CD8-positive, alpha-beta memory T cell (primary cell): Measurements from ENCODE around the gene EFCAB6. TPM values are rescaled to one million over a fixed set of nuclear protein-coding genes. Genes with fewer than 3 reads are reported as not detected.
A peak's percentile ranks its signal among the peaks of the same experiment; 100 is the strongest.

Experiments
- CTCF ChIA-PET: fragments of 350-600 bp; sonication (Branson Sonifier 250); formaldehyde crosslinking; loops from one replicate; lab custom pipeline; 2021; ENCODE audit warnings: antibody characterized with exemption; lab: Charles Lee
- POLR2A ChIA-PET: fragments of 350-600 bp; sonication (Branson Sonifier 250); formaldehyde crosslinking; loops from one replicate; lab custom pipeline; 2021; ENCODE audit warnings: antibody characterized with exemption; lab: Charles Lee
- DNase-seq, 5 donors: peaks; one replicate each; pipeline versions ENCODE4 v3.0.0 to v3.0.0-alpha.2; 2020 to 2022; ENCODE audit warnings: mixed read lengths in 1 of 5
- H3K27ac ChIP-seq: one replicate; pipeline ENCODE4 v1.7.0; 2013; ENCODE audit warnings: low read depth, mild to moderate bottlenecking, low read length, moderate library complexity
- H3K27me3 ChIP-seq: 2 replicates; pipeline ENCODE4 v1.7.0; 2013; ENCODE audit warnings: low read length, mild to moderate bottlenecking; ENCODE audit not compliant: insufficient read depth, poor library complexity, severe bottlenecking
- H3K36me3 ChIP-seq: 2 replicates; pipeline ENCODE4 v1.7.0; 2013; ENCODE audit warnings: mild to moderate bottlenecking, low read length, moderate library complexity; ENCODE audit not compliant: insufficient read depth
- H3K4me1 ChIP-seq: 2 replicates; pipeline ENCODE4 v1.7.0; 2013; ENCODE audit warnings: mild to moderate bottlenecking, low read length, moderate library complexity; ENCODE audit not compliant: insufficient read depth
- H3K4me3 ChIP-seq: 2 replicates; pipeline ENCODE4 v1.7.0; 2013; ENCODE audit warnings: mild to moderate bottlenecking, low read length
- H3K9me3 ChIP-seq: 2 replicates; pipeline ENCODE4 v1.7.0; 2013; ENCODE audit warnings: mild to moderate bottlenecking, low read length
- H3K27ac Mint-ChIP-seq, 8 donors: one replicate each; pipeline ENCODE4 v1.8.0; 2020 to 2021; ENCODE audit warnings: mixed read lengths in 8 of 8, mild to moderate bottlenecking in 6 of 8, inconsistent platforms in 3 of 8, moderate library complexity in 3 of 8
- H3K27me3 Mint-ChIP-seq, 2 donors: one replicate each; pipeline ENCODE4 v1.8.0; 2020 to 2021; ENCODE audit warnings: mixed read lengths in 2 of 2, mild to moderate bottlenecking in 1 of 2, moderate library complexity in 1 of 2
- H3K36me3 Mint-ChIP-seq, 3 donors: one replicate each; pipeline ENCODE4 v1.8.0; 2020 to 2021; ENCODE audit warnings: mixed read lengths in 3 of 3, inconsistent platforms in 1 of 3, mild to moderate bottlenecking in 1 of 3
- H3K4me1 Mint-ChIP-seq, 3 donors: one replicate each; pipeline ENCODE4 v1.8.0; 2020 to 2021; ENCODE audit warnings: mixed read lengths in 3 of 3, inconsistent platforms in 1 of 3, mild to moderate bottlenecking in 1 of 3
- H3K4me3 Mint-ChIP-seq, 7 donors: one replicate each; pipeline ENCODE4 v1.8.0; 2020 to 2021; ENCODE audit warnings: mixed read lengths in 7 of 7, mild to moderate bottlenecking in 6 of 7, moderate library complexity in 4 of 7, inconsistent platforms in 2 of 7
- H3K9me3 Mint-ChIP-seq, 5 donors: one replicate each; pipeline ENCODE4 v1.8.0; 2020 to 2022; ENCODE audit warnings: mixed read lengths in 5 of 5, mild to moderate bottlenecking in 3 of 5, moderate library complexity in 2 of 5, inconsistent platforms in 1 of 5
- polyA plus RNA-seq: library from polyadenylated mRNA; unstranded; fragments of 300-500 nt; fragmentation: Illumina TruSeq; gene quantifications from one replicate; pipeline ENCODE4 v1.2.3, GENCODE V29; 2021
- total RNA-seq, 2 experiments: library from RNA; stranded (reverse); gene quantifications; one replicate each; pipeline ENCODE4 v1.2.3, GENCODE V29; 2021

EFCAB6 gene
- total and polyA plus RNA-seq, 3 experiments from 2014 or later: 0.22 to 0.72 (median 0.64) TPM

DNA sequence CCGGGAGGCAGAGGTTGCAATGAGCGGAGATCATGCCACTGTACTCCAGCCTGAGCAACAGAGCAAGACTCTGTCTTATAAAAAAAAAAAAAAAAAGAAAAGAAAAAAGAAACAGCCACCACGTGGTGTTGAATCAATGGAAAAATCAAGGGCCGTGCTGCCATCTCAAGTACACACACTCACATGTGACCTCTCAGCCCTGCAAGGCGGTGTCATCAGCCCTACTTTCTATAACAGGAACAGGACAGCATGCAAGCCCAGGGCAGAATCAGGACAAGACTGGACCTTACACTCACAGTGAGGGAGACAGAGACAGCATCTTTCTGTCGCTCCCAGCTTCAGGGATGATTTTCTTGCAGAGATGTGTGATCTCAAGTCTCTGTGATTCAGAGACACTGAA is 220.7 kb downstream of the EFCAB6 start:
- H3K27me3 Mint-ChIP-seq: peaks cover 11 to 46% of the 10 kb centered on the region in 2 donors
- H3K36me3 ChIP-seq: no peaks in the 10 kb centered on the region
- no peaks in the 10 kb centered on the region for H3K27me3 ChIP-seq
- H3K9me3 ChIP-seq: no peaks in the 10 kb centered on the region
- H3K4me1 Mint-ChIP-seq: no peaks in the 10 kb centered on the region
- H3K4me1 ChIP-seq: no peaks in the 10 kb centered on the region
- no peak overlapping the region for H3K27ac Mint-ChIP-seq
- DNase-seq: no peak
- H3K9me3 Mint-ChIP-seq: peaks cover 5 to 16% (median 10%) of the 10 kb centered on the region in 5 donors
- peaks cover 0 to 8% (median 0%) of the 10 kb centered on the region in 3 donors for H3K36me3 Mint-ChIP-seq
- H3K27ac ChIP-seq: no peak overlapping the region
- H3K4me3 ChIP-seq: no peak overlapping the region
- no peak overlapping the region for H3K4me3 Mint-ChIP-seq
- CTCF ChIA-PET: no interaction called here
- POLR2A ChIA-PET: no interaction called here

DNA sequence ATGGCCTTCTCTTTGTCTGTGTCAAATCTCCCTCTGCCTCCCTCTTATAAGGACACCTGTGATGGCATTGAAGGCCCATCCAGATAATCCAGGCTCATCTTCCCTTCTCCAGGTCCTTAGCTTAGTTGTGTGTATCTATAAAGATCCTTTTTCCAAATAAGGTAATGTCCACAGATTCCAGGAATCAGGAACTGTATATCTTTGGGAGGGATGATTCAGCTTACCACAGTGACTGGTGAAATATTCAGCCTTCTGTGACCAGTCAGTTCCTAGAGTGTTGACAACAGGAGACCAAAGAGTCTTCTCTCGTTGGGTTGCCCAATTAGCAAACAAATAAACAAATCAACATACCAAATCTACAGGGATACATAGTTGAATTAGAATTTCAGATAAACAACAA is 224.5 kb downstream of the EFCAB6 start:
- no peak for DNase-seq
- peaks cover 18 to 60% of the 10 kb centered on the region in 2 donors for H3K27me3 Mint-ChIP-seq
- CTCF ChIA-PET: no interaction called here
- no peak overlapping the region for H3K4me3 ChIP-seq
- no peaks in the 10 kb centered on the region for H3K27me3 ChIP-seq
- H3K4me1 Mint-ChIP-seq: no peaks in the 10 kb centered on the region
- H3K9me3 Mint-ChIP-seq: peaks cover 7 to 26% (median 16%) of the 10 kb centered on the region in 5 donors
- no peaks in the 10 kb centered on the region for H3K36me3 ChIP-seq
- H3K9me3 ChIP-seq: no peaks in the 10 kb centered on the region
- no peak overlapping the region for H3K4me3 Mint-ChIP-seq
- H3K4me1 ChIP-seq: no peaks in the 10 kb centered on the region
- H3K27ac ChIP-seq: no peak overlapping the region
- H3K36me3 Mint-ChIP-seq: peaks cover 0 to 9% (median 0%) of the 10 kb centered on the region in 3 donors
- POLR2A ChIA-PET: no interaction called here
- H3K27ac Mint-ChIP-seq: no peak overlapping the region

DNA sequence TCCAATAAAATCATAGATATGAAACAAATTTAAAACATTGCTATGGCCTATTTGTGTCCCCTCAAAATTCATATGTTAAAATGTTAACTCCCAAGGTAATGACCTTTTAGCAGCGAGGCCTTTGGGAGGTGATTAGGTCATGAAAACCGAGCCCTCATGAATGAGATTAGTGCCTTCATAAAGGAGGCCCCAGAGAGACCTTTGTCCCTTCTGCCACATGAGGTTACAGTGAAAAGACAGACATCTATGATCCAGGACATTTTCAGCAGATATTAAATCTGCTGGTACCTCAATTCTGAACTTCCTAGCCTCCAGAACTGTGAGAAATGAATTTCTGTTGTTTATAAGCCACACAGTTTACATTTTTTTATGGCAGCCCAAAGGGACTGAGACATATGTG is 228.6 kb downstream of the EFCAB6 start:
- H3K4me1 Mint-ChIP-seq: no peaks in the 10 kb centered on the region
- CTCF ChIA-PET: no interaction called here
- Histone ChIP-seq H3K27ac (no peak overlapping the region), H3K4me3 (no peak overlapping the region), H3K36me3 (no peaks in the 10 kb centered on the region), H3K9me3 (no peaks in the 10 kb centered on the region), H3K27me3 (no peaks in the 10 kb centered on the region), H3K4me1 (no peaks in the 10 kb centered on the region)
- no peak overlapping the region for H3K4me3 Mint-ChIP-seq
- DNase-seq: no peak
- POLR2A ChIA-PET: no interaction called here
- peaks cover 0 to 9% (median 0%) of the 10 kb centered on the region in 3 donors for H3K36me3 Mint-ChIP-seq
- H3K27ac Mint-ChIP-seq: no peak overlapping the region
- H3K27me3 Mint-ChIP-seq: peaks cover 21 to 47% of the 10 kb centered on the region in 2 donors
- H3K9me3 Mint-ChIP-seq: peaks cover 10 to 26% (median 22%) of the 10 kb centered on the region in 5 donors

DNA sequence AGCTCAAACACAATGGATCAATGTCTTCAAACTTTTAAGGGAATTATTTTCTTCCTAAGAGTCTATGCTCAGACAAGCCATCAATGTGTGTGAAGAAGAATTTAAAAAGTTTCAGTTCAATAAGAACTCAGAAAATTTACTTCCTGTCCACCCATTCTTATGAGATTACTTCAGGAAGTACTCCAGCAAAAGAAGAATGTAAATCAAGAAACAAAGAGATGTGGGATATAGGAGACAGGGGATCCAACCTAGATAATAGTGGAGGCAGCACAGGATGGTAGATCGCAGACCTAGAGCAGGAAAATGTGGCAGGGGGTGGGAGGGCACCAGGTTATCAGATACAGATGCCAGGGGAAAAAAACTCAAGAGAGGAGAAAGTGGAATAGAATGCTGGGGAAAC is 229.7 kb downstream of the EFCAB6 start:
- POLR2A ChIA-PET: no interaction called here
- no peaks in the 10 kb centered on the region for H3K4me1 Mint-ChIP-seq
- no peak overlapping the region for H3K27ac Mint-ChIP-seq
- H3K4me3 Mint-ChIP-seq: no peak overlapping the region
- H3K36me3 ChIP-seq: no peaks in the 10 kb centered on the region
- no peak overlapping the region for H3K4me3 ChIP-seq
- H3K27me3 Mint-ChIP-seq: peaks cover 19 to 39% of the 10 kb centered on the region in 2 donors
- H3K27ac ChIP-seq: no peak overlapping the region
- no peak for DNase-seq
- H3K36me3 Mint-ChIP-seq: peaks cover 0 to 8% (median 0%) of the 10 kb centered on the region in 3 donors
- H3K9me3 ChIP-seq: no peaks in the 10 kb centered on the region
- CTCF ChIA-PET: no interaction called here
- H3K4me1 ChIP-seq: no peaks in the 10 kb centered on the region
- H3K9me3 Mint-ChIP-seq: peaks cover 10 to 25% (median 22%) of the 10 kb centered on the region in 5 donors
- no peaks in the 10 kb centered on the region for H3K27me3 ChIP-seq

DNA sequence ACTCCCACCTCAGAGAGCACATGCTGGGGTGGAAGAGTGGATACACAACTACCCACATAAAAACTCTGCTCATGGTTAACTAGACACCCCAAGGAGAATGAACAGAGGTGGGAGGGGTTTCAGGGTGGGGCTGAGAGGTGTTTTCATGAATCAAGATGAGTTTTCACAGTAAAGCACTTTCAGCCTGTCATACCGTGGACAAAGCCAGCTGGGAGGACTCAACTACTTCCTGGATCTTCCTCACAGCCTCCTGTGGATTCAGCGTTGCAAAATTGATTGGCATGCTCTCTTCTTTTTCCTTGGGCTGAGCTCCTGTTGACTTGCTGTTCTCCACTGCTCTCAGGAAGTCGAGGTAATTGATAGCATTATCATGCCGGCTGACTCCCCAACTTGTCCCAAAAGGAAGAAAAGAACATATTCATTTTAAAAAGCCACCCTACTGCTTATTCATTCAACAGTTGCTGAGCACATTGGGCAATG is 231.8 kb downstream of the EFCAB6 start:
- Mint-ChIP-seq H3K9me3 (peaks cover 10 to 25% (median 14%) of the 10 kb centered on the region in 5 donors), H3K27ac (no peak overlapping the region), H3K4me3 (no peak overlapping the region), H3K36me3 (peaks cover 0 to 5% (median 0%) of the 10 kb centered on the region in 3 donors), H3K4me1 (no peaks in the 10 kb centered on the region), H3K27me3 (peaks cover 18 to 37% of the 10 kb centered on the region in 2 donors)
- Histone ChIP-seq H3K4me1 (no peaks in the 10 kb centered on the region), H3K4me3 (no peak overlapping the region), H3K9me3 (no peaks in the 10 kb centered on the region), H3K36me3 (no peaks in the 10 kb centered on the region), H3K27me3 (no peaks in the 10 kb centered on the region), H3K27ac (no peak overlapping the region)
- POLR2A ChIA-PET: no interaction called here
- CTCF ChIA-PET: no interaction called here
- no peak for DNase-seq

GRCh38 chr22:43574738-43575137 is 237.4 kb downstream of the EFCAB6 start:
- no peaks in the 10 kb centered on the region for H3K4me1 Mint-ChIP-seq
- H3K36me3 Mint-ChIP-seq: peaks cover 0 to 2% (median 0%) of the 10 kb centered on the region in 3 donors
- Histone ChIP-seq H3K4me3 (no peak overlapping the region), H3K9me3 (no peaks in the 10 kb centered on the region), H3K36me3 (no peaks in the 10 kb centered on the region), H3K27ac (no peak overlapping the region), H3K27me3 (peaks cover 3% of the 10 kb centered on the region), H3K4me1 (no peaks in the 10 kb centered on the region)
- ChIA-PET POLR2A (no interaction called here), CTCF (no interaction called here)
- H3K4me3 Mint-ChIP-seq: no peak overlapping the region
- no peak for DNase-seq
- H3K27me3 Mint-ChIP-seq: peaks cover 6 to 31% of the 10 kb centered on the region in 2 donors
- H3K9me3 Mint-ChIP-seq: no peaks in the 10 kb centered on the region
- H3K27ac Mint-ChIP-seq: no peak overlapping the region

DNA sequence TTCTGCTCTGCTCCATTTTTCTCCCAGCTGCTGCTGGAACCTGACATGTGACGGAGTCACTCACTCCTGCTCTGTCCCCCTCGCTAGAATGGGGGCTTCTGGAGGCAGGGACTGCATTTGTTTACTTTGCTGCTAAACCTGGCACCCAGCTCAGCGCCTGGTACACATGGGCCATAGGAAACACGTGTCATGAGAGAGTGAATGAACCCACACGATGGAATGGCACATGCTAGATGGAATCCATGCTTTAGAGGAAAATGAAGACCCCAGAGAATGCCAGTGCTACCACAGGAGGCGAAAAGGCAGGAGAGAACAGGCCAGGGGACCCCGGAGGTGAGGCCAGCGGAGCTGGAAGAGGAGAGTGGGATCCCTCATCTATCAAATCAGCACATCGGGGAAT is 239.4 kb downstream of the EFCAB6 start:
- Mint-ChIP-seq H3K4me3 (no peak overlapping the region), H3K27me3 (peaks cover 6 to 31% of the 10 kb centered on the region in 2 donors), H3K4me1 (no peaks in the 10 kb centered on the region), H3K9me3 (no peaks in the 10 kb centered on the region), H3K36me3 (peaks cover 0 to 2% (median 0%) of the 10 kb centered on the region in 3 donors), H3K27ac (peak overlapping the region in 1 of 8 donors; percentile 31)
- ChIA-PET CTCF (no interaction called here), POLR2A (no interaction called here)
- no peaks in the 10 kb centered on the region for H3K4me1 ChIP-seq
- no peak overlapping the region for H3K4me3 ChIP-seq
- no peak for DNase-seq
- H3K27ac ChIP-seq: no peak overlapping the region
- no peaks in the 10 kb centered on the region for H3K36me3 ChIP-seq
- no peaks in the 10 kb centered on the region for H3K9me3 ChIP-seq
- peaks cover 3% of the 10 kb centered on the region for H3K27me3 ChIP-seq

DNA sequence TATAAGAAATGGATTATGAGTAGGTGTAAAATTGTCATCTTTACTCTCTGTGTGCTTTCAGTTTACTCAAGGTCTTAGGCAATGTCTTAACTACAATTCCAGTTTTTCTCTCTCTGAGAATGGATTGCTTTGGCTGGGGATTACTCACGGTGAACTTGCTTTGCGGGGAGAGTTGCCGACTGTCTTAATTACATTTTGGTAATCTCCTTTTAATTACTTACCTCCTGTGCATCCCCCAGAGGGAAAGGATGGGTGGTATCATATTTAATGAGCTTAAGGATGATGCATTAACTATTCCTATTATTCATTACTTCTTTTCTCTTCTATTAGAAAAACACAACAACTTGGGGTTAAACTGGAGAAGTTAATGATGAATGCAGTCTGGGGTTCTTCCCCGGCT is 240.9 kb downstream of the EFCAB6 start:
- peaks cover 0 to 2% (median 0%) of the 10 kb centered on the region in 3 donors for H3K36me3 Mint-ChIP-seq
- no peaks in the 10 kb centered on the region for H3K4me1 Mint-ChIP-seq
- H3K4me3 Mint-ChIP-seq: no peak overlapping the region
- ChIA-PET CTCF (no interaction called here), POLR2A (no interaction called here)
- DNase-seq: no peak
- H3K27ac ChIP-seq: no peak overlapping the region
- H3K27me3 Mint-ChIP-seq: peaks cover 5 to 23% of the 10 kb centered on the region in 2 donors
- H3K36me3 ChIP-seq: no peaks in the 10 kb centered on the region
- H3K4me1 ChIP-seq: no peaks in the 10 kb centered on the region
- no peak overlapping the region for H3K4me3 ChIP-seq
- no peak overlapping the region for H3K27ac Mint-ChIP-seq
- H3K27me3 ChIP-seq: peaks cover 3% of the 10 kb centered on the region
- H3K9me3 Mint-ChIP-seq: no peaks in the 10 kb centered on the region
- no peaks in the 10 kb centered on the region for H3K9me3 ChIP-seq
